Activated T-cell treated with anti-CD3 and anti-CD28 coated beads, Interleukin-2, amount 50 U/mL, for 4 hours (primary cell): Measurements from ENCODE around the gene ZCCHC13. TPM values are rescaled to one million over a fixed set of nuclear protein-coding genes. Genes with fewer than 3 reads are reported as not detected.
"Not testable (repeated sequence)": the region's sequence is repeated elsewhere in the genome, so short reads cannot be mapped to it uniquely, and the experiment has no call there.

Experiments
- ATAC-seq, 2 donors: fragments of 200-7000 bp; cut with Tn5 transposase; one replicate each; pipeline ENCODE4 v1.10.0; 2021
- DNase-seq: peaks from one replicate; pipeline ENCODE4 v3.0.0-alpha.2; 2020
- H3K27me3 Mint-ChIP-seq: one replicate; pipeline ENCODE4 v1.8.0; 2021; ENCODE audit warnings: low read depth, mixed read lengths
- H3K36me3 Mint-ChIP-seq: one replicate; pipeline ENCODE4 v1.8.0; 2022; ENCODE audit warnings: mixed read lengths; ENCODE audit not compliant: insufficient read depth
- H3K4me1 Mint-ChIP-seq: one replicate; pipeline ENCODE4 v1.8.0; 2021; ENCODE audit warnings: low read depth, mixed read lengths
- H3K4me3 Mint-ChIP-seq: one replicate; pipeline ENCODE4 v1.8.0; 2021; ENCODE audit warnings: mild to moderate bottlenecking, moderate library complexity, mixed read lengths
- H3K9me3 Mint-ChIP-seq: one replicate; pipeline ENCODE4 v1.8.0; 2021; ENCODE audit warnings: mixed read lengths
- total RNA-seq, 3 donors: library from RNA; stranded (reverse); gene quantifications; one replicate each; pipeline ENCODE4 v1.2.1, GENCODE V29; 2021

ZCCHC13 gene
- not detected for total RNA-seq

GRCh38 chrX:74304016-74304415 lies at the start of gene ZCCHC13:
Gene ZCCHC13, plus strand, starts transcription at chrX:74304180. Its CDS starts 87 bp downstream, at chrX:74304267.
- no peak for ATAC-seq
- no peaks in the 10 kb centered on the region for H3K9me3 Mint-ChIP-seq
- H3K27me3 Mint-ChIP-seq = no peaks in the 10 kb centered on the region
- H3K4me1 Mint-ChIP-seq = no peaks in the 10 kb centered on the region
- no peak for DNase-seq
- no peaks in the 10 kb centered on the region for H3K36me3 Mint-ChIP-seq
- no peak within 1 kb of the TSS for H3K4me3 Mint-ChIP-seq

GRCh38 chrX:74258111-74258510 lies 45.9 kb upstream of the ZCCHC13 start:
- H3K36me3 Mint-ChIP-seq = peaks cover 13% of the 10 kb centered on the region
- H3K4me1 Mint-ChIP-seq, DNase-seq: not testable (repeated sequence)

GRCh38 chrX:74259885-74260491 lies 44.0 kb upstream of the ZCCHC13 start:
- no peaks in the 10 kb centered on the region for H3K9me3 Mint-ChIP-seq
- no peak overlapping the region for H3K4me3 Mint-ChIP-seq
- H3K36me3 Mint-ChIP-seq = peaks cover 9% of the 10 kb centered on the region
- H3K4me1 Mint-ChIP-seq = no peaks in the 10 kb centered on the region
- no peaks in the 10 kb centered on the region for H3K27me3 Mint-ChIP-seq
- ATAC-seq = no peak
- no peak for DNase-seq

More at GRCh38 chrX:74258111-74258510, 45.9 kb upstream of the ZCCHC13 start:
- H3K27me3 Mint-ChIP-seq, ATAC-seq, H3K9me3 Mint-ChIP-seq, H3K4me3 Mint-ChIP-seq: not testable (repeated sequence)

- Mint-ChIP-seq H3K9me3 (no peaks in the 10 kb centered on the region), H3K4me1 (no peaks in the 10 kb centered on the region), H3K36me3 (peaks cover 9% of the 10 kb centered on the region), H3K27me3 (no peaks in the 10 kb centered on the region), H3K4me3 (no peak overlapping the region)
- DNase-seq = no peak
- no peak for ATAC-seq
Observed at GRCh38 chrX:74262452-74263209, 41.3 kb upstream of the ZCCHC13 start.

- no peak for DNase-seq
- H3K27me3 Mint-ChIP-seq = no peaks in the 10 kb centered on the region
- H3K4me3 Mint-ChIP-seq = no peak overlapping the region
- H3K9me3 Mint-ChIP-seq = no peaks in the 10 kb centered on the region
- peaks cover 4% of the 10 kb centered on the region for H3K4me1 Mint-ChIP-seq
- ATAC-seq = no peak
- H3K36me3 Mint-ChIP-seq = peaks cover 19% of the 10 kb centered on the region
Observed at GRCh38 chrX:74270393-74270792, 33.6 kb upstream of the ZCCHC13 start.

- peaks cover 23% of the 10 kb centered on the region for H3K36me3 Mint-ChIP-seq
- H3K4me3 Mint-ChIP-seq = no peak overlapping the region
- ATAC-seq = peak; percentile 30 to 62
- H3K9me3 Mint-ChIP-seq = no peaks in the 10 kb centered on the region
- H3K27me3 Mint-ChIP-seq = no peaks in the 10 kb centered on the region
- DNase-seq = no peak
- H3K4me1 Mint-ChIP-seq = peaks cover 4% of the 10 kb centered on the region
Observed at GRCh38 chrX:74272230-74272629, 31.8 kb upstream of the ZCCHC13 start.

GRCh38 chrX:74274516-74274915 lies 29.5 kb upstream of the ZCCHC13 start:
- Mint-ChIP-seq H3K4me1 (peaks cover 2% of the 10 kb centered on the region), H3K27me3 (no peaks in the 10 kb centered on the region), H3K36me3 (peaks cover 30% of the 10 kb centered on the region), H3K4me3 (no peak overlapping the region), H3K9me3 (no peaks in the 10 kb centered on the region)
- DNase-seq = no peak
- no peak for ATAC-seq

GRCh38 chrX:74277320-74277719 lies 26.7 kb upstream of the ZCCHC13 start:
- no peak for DNase-seq
- Mint-ChIP-seq H3K9me3 (no peaks in the 10 kb centered on the region), H3K4me1 (peaks cover 4% of the 10 kb centered on the region), H3K36me3 (peaks cover 29% of the 10 kb centered on the region), H3K4me3 (no peak overlapping the region), H3K27me3 (no peaks in the 10 kb centered on the region)
- ATAC-seq = no peak

- ATAC-seq (no peak), DNase-seq (no peak)
- Mint-ChIP-seq H3K4me3 (no peak overlapping the region), H3K36me3 (peaks cover 29% of the 10 kb centered on the region), H3K9me3 (no peaks in the 10 kb centered on the region), H3K27me3 (no peaks in the 10 kb centered on the region), H3K4me1 (peaks cover 2% of the 10 kb centered on the region)
Observed at GRCh38 chrX:74277846-74278245, 26.1 kb upstream of the ZCCHC13 start.

GRCh38 chrX:74280759-74281158 lies 23.2 kb upstream of the ZCCHC13 start:
- Mint-ChIP-seq H3K9me3 (no peaks in the 10 kb centered on the region), H3K36me3 (peaks cover 26% of the 10 kb centered on the region), H3K4me3 (no peak overlapping the region), H3K27me3 (no peaks in the 10 kb centered on the region), H3K4me1 (peaks cover 5% of the 10 kb centered on the region)
- ATAC-seq (no peak), DNase-seq (no peak)

- Mint-ChIP-seq H3K4me1 (peaks cover 20% of the 10 kb centered on the region), H3K9me3 (no peaks in the 10 kb centered on the region), H3K27me3 (no peaks in the 10 kb centered on the region), H3K4me3 (no peak overlapping the region), H3K36me3 (peaks cover 16% of the 10 kb centered on the region)
- DNase-seq = no peak
- ATAC-seq = no peak
Observed at GRCh38 chrX:74284391-74284952, 19.5 kb upstream of the ZCCHC13 start.

GRCh38 chrX:74286950-74287740 lies 16.8 kb upstream of the ZCCHC13 start:
- H3K36me3 Mint-ChIP-seq = peaks cover 10% of the 10 kb centered on the region
- H3K4me1 Mint-ChIP-seq = peaks cover 18% of the 10 kb centered on the region
- ATAC-seq (no peak), DNase-seq (no peak)
- H3K9me3 Mint-ChIP-seq = no peaks in the 10 kb centered on the region
- H3K27me3 Mint-ChIP-seq = no peaks in the 10 kb centered on the region
- no peak overlapping the region for H3K4me3 Mint-ChIP-seq

- no peaks in the 10 kb centered on the region for H3K27me3 Mint-ChIP-seq
- ATAC-seq (no peak), DNase-seq (no peak)
- peaks cover 14% of the 10 kb centered on the region for H3K4me1 Mint-ChIP-seq
- peaks cover 3% of the 10 kb centered on the region for H3K36me3 Mint-ChIP-seq
- no peaks in the 10 kb centered on the region for H3K9me3 Mint-ChIP-seq
- H3K4me3 Mint-ChIP-seq = peak overlapping the region; percentile 94
Observed at GRCh38 chrX:74291577-74291963, 12.4 kb upstream of the ZCCHC13 start.
